Neural cell (in vitro differentiated cells): ENCODE measurements around the gene POU6F2.

Source experiments
- RAD21 ChIP-seq: fragments of 450-650 bp; conservative IDR thresholded peaks from 2 replicates; pipeline ENCODE4 v1.6.1; 2014; ENCODE audit warnings: antibody characterized with exemption, mild to moderate bottlenecking, moderate library complexity
- TF ChIP-seq, protein P1 (sequence below): fragments of 450-650 bp; IDR thresholded peaks from 2 replicates; pipeline ENCODE4 v1.5.1; 2014; ENCODE audit warnings: antibody characterized with exemption, mild to moderate bottlenecking, moderate library complexity; ENCODE audit not compliant: poor library complexity, severe bottlenecking

DNA sequence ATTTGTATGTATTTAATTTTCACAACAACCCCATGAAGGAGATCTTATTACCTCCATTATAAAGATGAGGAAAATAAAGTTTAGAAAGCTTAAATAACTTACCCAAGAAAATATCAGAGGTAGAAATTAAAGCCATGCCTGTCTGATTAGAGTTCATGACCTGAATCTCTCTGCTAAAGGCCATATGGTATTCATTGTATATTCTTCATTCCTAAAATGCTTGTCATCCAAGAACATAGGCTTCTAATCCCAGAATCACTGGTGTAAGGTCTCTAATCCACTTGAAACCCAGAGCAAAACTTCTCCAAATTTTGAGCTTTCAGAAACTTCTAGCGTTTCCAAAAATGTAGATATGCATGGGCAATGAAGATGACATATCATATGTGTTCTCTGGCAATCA is 516.2 kb downstream of the POU6F2 start:
- no peak for TF ChIP-seq RAD21
- TF ChIP-seq, protein P1, sequence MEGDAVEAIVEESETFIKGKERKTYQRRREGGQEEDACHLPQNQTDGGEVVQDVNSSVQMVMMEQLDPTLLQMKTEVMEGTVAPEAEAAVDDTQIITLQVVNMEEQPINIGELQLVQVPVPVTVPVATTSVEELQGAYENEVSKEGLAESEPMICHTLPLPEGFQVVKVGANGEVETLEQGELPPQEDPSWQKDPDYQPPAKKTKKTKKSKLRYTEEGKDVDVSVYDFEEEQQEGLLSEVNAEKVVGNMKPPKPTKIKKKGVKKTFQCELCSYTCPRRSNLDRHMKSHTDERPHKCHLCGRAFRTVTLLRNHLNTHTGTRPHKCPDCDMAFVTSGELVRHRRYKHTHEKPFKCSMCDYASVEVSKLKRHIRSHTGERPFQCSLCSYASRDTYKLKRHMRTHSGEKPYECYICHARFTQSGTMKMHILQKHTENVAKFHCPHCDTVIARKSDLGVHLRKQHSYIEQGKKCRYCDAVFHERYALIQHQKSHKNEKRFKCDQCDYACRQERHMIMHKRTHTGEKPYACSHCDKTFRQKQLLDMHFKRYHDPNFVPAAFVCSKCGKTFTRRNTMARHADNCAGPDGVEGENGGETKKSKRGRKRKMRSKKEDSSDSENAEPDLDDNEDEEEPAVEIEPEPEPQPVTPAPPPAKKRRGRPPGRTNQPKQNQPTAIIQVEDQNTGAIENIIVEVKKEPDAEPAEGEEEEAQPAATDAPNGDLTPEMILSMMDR = no peak
